ENCODE data around the gene GPR173.

GPR173 gene

DNA sequence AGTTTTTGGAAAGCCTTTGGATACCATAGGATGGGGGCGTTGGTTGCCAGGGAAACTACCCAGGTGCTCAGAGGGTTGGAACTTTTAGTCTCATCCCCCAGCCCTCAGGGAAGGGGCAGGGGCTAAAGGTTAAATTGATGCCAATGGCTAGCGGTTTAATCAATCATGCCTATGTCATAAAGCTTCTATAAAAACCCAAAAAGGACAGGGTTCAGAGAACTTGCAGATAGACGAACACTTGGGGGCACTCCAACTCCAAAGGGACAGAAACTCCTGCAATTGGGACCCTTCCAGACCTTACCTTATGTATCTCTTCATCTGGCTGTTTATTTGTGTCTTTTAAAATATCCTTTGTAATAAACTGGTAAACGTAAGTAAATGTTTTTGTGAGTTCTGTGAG is 30.0 kb upstream of the GPR173 start:
- H3K4me1 ChIP-seq (ENCODE audit: control insufficient read depth, insufficient read depth, low read length, poor library complexity, severe bottlenecking), result no peaks in the 10 kb centered on the region
- no peak overlapping the region for H3K27ac ChIP-seq (ENCODE audit: insufficient read depth, low read length, poor library complexity, severe bottlenecking)

DNA sequence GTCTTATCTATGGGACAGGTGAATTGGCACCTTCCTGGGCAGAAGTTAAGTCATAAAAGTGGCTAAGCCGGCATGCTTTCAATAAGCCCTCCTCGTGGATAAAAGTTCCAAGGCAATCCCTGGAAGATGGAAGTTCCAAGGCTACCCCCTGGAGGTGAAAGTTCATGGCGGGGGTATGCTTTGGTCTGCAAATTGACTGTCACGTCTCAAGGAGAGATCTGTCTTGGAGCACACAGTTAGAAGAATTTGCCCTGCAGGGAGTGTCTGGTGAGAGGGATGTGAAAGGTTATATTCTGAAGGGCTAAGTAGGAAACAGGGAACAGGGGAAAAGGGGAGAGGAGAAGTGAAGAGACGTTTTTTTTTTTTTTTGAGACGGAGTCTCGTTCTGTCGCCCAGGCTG is 26.2 kb upstream of the GPR173 start:
- DNase-seq, result no peak
- no peaks in the 10 kb centered on the region for H3K9me3 ChIP-seq (ENCODE audit: control insufficient read depth, low read length)
- no peaks in the 10 kb centered on the region for H3K4me1 ChIP-seq (ENCODE audit: control insufficient read depth, insufficient read depth, low read length, poor library complexity, severe bottlenecking)
- no peaks in the 10 kb centered on the region for H3K36me3 ChIP-seq (ENCODE audit: control insufficient read depth, insufficient read depth, low read length)
- no peak overlapping the region for H3K4me3 ChIP-seq (ENCODE audit: insufficient read depth, low read depth, low read length, poor library complexity, severe bottlenecking)
- no peak overlapping the region for H3K27ac ChIP-seq (ENCODE audit: insufficient read depth, low read length, poor library complexity, severe bottlenecking)
- peaks cover 3% of the 10 kb centered on the region for H3K27me3 ChIP-seq (replicated peaks; ENCODE audit: control insufficient read depth, insufficient read depth, low read length, poor library complexity, severe bottlenecking)

More for the DNA sequence above, 30.0 kb upstream of the GPR173 start:
- H3K4me3 ChIP-seq (ENCODE audit: insufficient read depth, low read depth, low read length, poor library complexity, severe bottlenecking), result no peak overlapping the region
- DNase-seq, result no peak
- no peaks in the 10 kb centered on the region for H3K9me3 ChIP-seq (ENCODE audit: control insufficient read depth, low read length)
- no peaks in the 10 kb centered on the region for H3K36me3 ChIP-seq (ENCODE audit: control insufficient read depth, insufficient read depth, low read length)
- H3K27me3 ChIP-seq (replicated peaks; ENCODE audit: control insufficient read depth, insufficient read depth, low read length, poor library complexity, severe bottlenecking), result peaks cover 3% of the 10 kb centered on the region

DNA sequence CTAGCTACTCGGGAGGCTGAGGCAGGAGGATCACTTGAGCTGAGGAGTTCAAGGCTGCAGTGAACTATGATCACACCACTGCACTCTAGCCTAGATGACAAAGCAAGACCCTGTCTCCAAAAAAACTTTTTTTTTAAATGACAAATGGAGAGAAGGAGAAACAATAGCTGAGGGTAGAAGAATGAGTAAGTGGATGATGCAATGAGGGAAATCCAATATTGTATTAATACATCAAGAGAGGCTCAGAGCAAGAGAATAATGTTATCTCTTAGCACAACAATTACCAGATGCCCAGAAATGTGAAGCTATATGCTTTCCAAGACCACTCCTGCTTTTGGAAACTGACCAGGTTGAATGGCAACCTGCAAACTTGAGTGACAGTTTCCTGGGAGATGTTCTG is 19.9 kb upstream of the GPR173 start:
- peaks cover 4% of the 10 kb centered on the region for H3K27me3 ChIP-seq (replicated peaks; ENCODE audit: control insufficient read depth, insufficient read depth, low read length, poor library complexity, severe bottlenecking)
- no peaks in the 10 kb centered on the region for H3K9me3 ChIP-seq (ENCODE audit: control insufficient read depth, low read length)
- no peak for DNase-seq
- H3K4me3 ChIP-seq (ENCODE audit: insufficient read depth, low read depth, low read length, poor library complexity, severe bottlenecking), result no peak overlapping the region
- no peak overlapping the region for H3K27ac ChIP-seq (ENCODE audit: insufficient read depth, low read length, poor library complexity, severe bottlenecking)
- H3K4me1 ChIP-seq (ENCODE audit: control insufficient read depth, insufficient read depth, low read length, poor library complexity, severe bottlenecking), result no peaks in the 10 kb centered on the region
- no peaks in the 10 kb centered on the region for H3K36me3 ChIP-seq (ENCODE audit: control insufficient read depth, insufficient read depth, low read length)

DNA sequence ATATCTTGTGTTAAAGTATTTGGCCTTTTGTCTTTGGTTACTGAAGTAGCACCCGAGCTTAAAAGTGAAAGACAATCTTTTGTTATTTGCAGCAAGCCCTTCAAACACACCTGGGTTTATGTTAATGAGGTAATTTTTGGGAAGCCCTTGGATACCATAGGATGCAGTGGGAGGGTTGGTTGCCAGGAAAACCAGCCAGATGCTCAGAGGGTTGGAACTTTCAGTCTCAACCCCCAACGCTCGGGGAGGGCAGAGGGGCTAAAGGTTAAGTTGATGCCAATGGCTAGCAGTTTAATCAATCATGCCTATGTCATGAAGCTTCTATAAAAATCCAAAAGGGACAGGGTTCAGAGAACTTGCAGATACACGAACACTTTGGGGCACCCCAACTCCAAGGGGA is 17.2 kb upstream of the GPR173 start:
- no peaks in the 10 kb centered on the region for H3K36me3 ChIP-seq (ENCODE audit: control insufficient read depth, insufficient read depth, low read length)
- H3K27ac ChIP-seq (ENCODE audit: insufficient read depth, low read length, poor library complexity, severe bottlenecking), result no peak overlapping the region
- peaks cover 4% of the 10 kb centered on the region for H3K27me3 ChIP-seq (replicated peaks; ENCODE audit: control insufficient read depth, insufficient read depth, low read length, poor library complexity, severe bottlenecking)
- no peaks in the 10 kb centered on the region for H3K4me1 ChIP-seq (ENCODE audit: control insufficient read depth, insufficient read depth, low read length, poor library complexity, severe bottlenecking)
- H3K4me3 ChIP-seq (ENCODE audit: insufficient read depth, low read depth, low read length, poor library complexity, severe bottlenecking), result no peak overlapping the region
- no peaks in the 10 kb centered on the region for H3K9me3 ChIP-seq (ENCODE audit: control insufficient read depth, low read length)
- DNase-seq, result no peak

DNA sequence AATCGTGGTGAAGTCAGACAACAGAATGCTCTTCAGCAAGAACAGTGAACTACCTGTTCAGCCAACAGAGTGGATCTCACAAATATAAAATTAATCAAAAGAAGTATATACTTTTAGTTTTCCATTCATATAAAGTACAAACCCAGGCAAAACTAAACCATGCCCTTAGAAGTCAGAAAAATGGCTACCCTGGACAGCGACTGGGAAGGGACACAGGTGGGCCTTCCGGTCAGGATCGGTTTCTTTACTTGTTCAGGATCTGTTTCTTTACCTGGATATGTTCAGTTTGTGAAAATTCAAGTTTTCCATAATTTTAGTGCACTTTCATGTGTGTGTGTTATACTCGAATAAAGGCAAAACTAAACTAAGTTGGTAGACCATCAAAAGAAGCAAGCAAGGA is 12.4 kb upstream of the GPR173 start:
- H3K4me1 ChIP-seq (ENCODE audit: control insufficient read depth, insufficient read depth, low read length, poor library complexity, severe bottlenecking), result no peaks in the 10 kb centered on the region
- H3K36me3 ChIP-seq (ENCODE audit: control insufficient read depth, insufficient read depth, low read length), result no peaks in the 10 kb centered on the region
- no peak overlapping the region for H3K27ac ChIP-seq (ENCODE audit: insufficient read depth, low read length, poor library complexity, severe bottlenecking)
- DNase-seq, result no peak
- no peak overlapping the region for H3K4me3 ChIP-seq (ENCODE audit: insufficient read depth, low read depth, low read length, poor library complexity, severe bottlenecking)
- no peaks in the 10 kb centered on the region for H3K9me3 ChIP-seq (ENCODE audit: control insufficient read depth, low read length)
- no peaks in the 10 kb centered on the region for H3K27me3 ChIP-seq (replicated peaks; ENCODE audit: control insufficient read depth, insufficient read depth, low read length, poor library complexity, severe bottlenecking)

DNA sequence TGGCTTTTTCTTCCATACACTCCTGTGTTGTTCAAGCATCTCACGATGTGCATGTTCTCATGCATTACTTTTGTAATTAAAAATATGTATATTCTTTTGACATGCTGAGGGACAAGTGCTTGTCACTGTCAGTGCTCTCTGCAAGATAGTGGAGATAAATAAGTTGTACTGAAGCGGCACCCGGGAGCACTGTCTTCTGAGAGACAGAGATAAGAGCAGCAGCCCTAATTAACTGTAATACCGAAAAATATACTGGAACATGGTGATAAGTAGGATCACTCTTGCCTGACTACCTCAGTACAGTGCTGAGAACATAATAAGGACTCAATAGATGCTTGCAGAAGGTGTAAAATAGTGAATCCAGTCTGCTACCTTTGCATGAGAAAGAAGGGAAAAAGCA is 9.4 kb upstream of the GPR173 start:
- H3K36me3 ChIP-seq (ENCODE audit: control insufficient read depth, insufficient read depth, low read length), result no peaks in the 10 kb centered on the region
- H3K4me1 ChIP-seq (ENCODE audit: control insufficient read depth, insufficient read depth, low read length, poor library complexity, severe bottlenecking), result no peaks in the 10 kb centered on the region
- H3K4me3 ChIP-seq (ENCODE audit: insufficient read depth, low read depth, low read length, poor library complexity, severe bottlenecking), result no peak overlapping the region
- no peaks in the 10 kb centered on the region for H3K27me3 ChIP-seq (replicated peaks; ENCODE audit: control insufficient read depth, insufficient read depth, low read length, poor library complexity, severe bottlenecking)
- no peak overlapping the region for H3K27ac ChIP-seq (ENCODE audit: insufficient read depth, low read length, poor library complexity, severe bottlenecking)
- no peak for DNase-seq
- no peaks in the 10 kb centered on the region for H3K9me3 ChIP-seq (ENCODE audit: control insufficient read depth, low read length)

DNA sequence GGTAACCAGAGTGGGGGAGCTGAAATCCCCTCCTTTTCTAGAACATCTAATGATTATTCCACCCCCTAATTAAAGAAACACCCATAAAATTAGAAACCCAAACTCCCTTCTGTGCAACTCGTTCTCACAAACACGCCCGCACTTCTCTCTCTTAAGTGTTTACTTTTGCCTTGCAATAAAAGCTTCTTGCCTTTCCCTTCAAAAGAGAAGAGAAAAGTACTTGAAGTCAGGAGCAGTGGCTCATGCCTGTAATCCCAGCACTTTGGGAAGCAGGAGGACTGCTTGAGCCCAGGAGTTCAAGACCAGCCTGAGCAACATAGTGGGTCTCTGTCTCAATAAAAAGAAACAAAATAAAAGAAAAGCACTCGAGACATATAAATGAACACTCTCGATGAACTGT is 3.6 kb upstream of the GPR173 start:
- Histone ChIP-seq H3K27ac (ENCODE audit: insufficient read depth, low read length, poor library complexity, severe bottlenecking) (no peak overlapping the region), H3K9me3 (ENCODE audit: control insufficient read depth, low read length) (no peaks in the 10 kb centered on the region), H3K36me3 (ENCODE audit: control insufficient read depth, insufficient read depth, low read length) (no peaks in the 10 kb centered on the region), H3K4me3 (ENCODE audit: insufficient read depth, low read depth, low read length, poor library complexity, severe bottlenecking) (no peak overlapping the region), H3K27me3 (replicated peaks; ENCODE audit: control insufficient read depth, insufficient read depth, low read length, poor library complexity, severe bottlenecking) (no peaks in the 10 kb centered on the region), H3K4me1 (ENCODE audit: control insufficient read depth, insufficient read depth, low read length, poor library complexity, severe bottlenecking) (no peaks in the 10 kb centered on the region)
- no peak for DNase-seq

DNA sequence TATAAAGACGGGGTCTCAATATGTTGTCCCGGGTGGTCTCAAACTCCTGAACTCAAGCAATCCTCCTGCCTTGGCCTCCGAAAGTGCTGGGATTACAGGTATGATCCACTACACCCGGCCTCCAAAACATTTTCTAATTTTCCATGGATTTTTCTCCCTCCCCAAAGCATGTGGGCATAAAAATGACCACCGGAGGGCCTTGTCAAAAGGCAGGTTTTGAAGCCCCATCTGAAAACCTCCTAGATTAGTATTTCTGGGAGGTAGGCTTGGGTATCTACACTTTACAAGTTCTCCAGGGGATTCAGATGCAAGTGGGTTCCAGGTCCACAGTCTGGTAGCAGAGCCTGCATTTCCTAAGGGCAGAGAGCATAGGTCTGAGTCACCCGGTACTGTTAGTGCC is 1.4 kb upstream of the GPR173 start:
- Histone ChIP-seq H3K27me3 (replicated peaks; ENCODE audit: control insufficient read depth, insufficient read depth, low read length, poor library complexity, severe bottlenecking) (no peaks in the 10 kb centered on the region), H3K4me1 (ENCODE audit: control insufficient read depth, insufficient read depth, low read length, poor library complexity, severe bottlenecking) (no peaks in the 10 kb centered on the region), H3K27ac (ENCODE audit: insufficient read depth, low read length, poor library complexity, severe bottlenecking) (no peak overlapping the region), H3K36me3 (ENCODE audit: control insufficient read depth, insufficient read depth, low read length) (no peaks in the 10 kb centered on the region), H3K9me3 (ENCODE audit: control insufficient read depth, low read length) (no peaks in the 10 kb centered on the region), H3K4me3 (ENCODE audit: insufficient read depth, low read depth, low read length, poor library complexity, severe bottlenecking) (no peak overlapping the region)
- DNase-seq, result no peak

DNA sequence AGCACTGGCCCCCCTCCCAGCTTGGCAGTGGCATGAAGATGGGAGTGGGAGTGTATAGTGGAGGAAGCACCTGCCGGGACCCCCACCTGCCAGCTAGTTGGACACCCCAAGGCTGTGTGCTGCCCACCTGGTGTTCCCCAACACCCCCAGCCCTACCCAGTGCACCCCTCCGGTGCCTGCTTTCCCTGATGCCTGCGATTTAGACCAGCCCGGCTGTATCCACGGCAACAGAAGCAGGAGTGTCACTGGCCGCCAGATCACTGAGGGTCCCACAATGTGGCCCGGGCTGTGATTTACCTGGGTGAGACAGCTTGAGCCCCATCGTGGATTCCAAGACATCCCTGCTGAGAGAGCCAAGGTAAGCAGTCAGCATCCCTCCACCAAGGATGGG is 533 bp downstream of the GPR173 start:
- Histone ChIP-seq H3K9me3 (ENCODE audit: control insufficient read depth, low read length) (no peaks in the 10 kb centered on the region), H3K4me1 (ENCODE audit: control insufficient read depth, insufficient read depth, low read length, poor library complexity, severe bottlenecking) (no peaks in the 10 kb centered on the region), H3K36me3 (ENCODE audit: control insufficient read depth, insufficient read depth, low read length) (no peaks in the 10 kb centered on the region), H3K27me3 (replicated peaks; ENCODE audit: control insufficient read depth, insufficient read depth, low read length, poor library complexity, severe bottlenecking) (no peaks in the 10 kb centered on the region), H3K27ac (ENCODE audit: insufficient read depth, low read length, poor library complexity, severe bottlenecking) (no peak overlapping the region), H3K4me3 (ENCODE audit: insufficient read depth, low read depth, low read length, poor library complexity, severe bottlenecking) (no peak overlapping the region)
- no peak for DNase-seq

DNA sequence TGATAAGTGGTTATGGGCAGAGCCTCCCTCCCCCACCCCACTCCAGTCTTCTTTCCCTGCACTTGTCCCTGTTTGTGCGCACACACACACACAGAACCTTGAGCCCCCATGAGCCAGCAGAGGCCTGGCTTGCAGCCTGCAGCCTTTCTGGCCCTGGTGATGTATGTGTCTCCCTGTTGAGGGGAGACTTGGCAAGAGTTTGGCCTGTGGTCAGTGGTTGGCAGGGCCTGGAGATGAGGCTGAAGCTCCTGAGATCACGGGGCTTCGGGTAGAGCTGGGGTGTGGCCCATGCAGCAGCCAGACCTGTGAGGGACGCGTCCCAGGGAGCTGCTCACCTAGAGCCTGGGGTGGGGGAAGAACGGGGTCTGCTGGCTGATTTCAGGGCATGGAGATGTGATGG is 2.3 kb downstream of the GPR173 start:
- no peak overlapping the region for H3K27ac ChIP-seq (ENCODE audit: insufficient read depth, low read length, poor library complexity, severe bottlenecking)
- no peak overlapping the region for H3K4me3 ChIP-seq (ENCODE audit: insufficient read depth, low read depth, low read length, poor library complexity, severe bottlenecking)
- no peaks in the 10 kb centered on the region for H3K4me1 ChIP-seq (ENCODE audit: control insufficient read depth, insufficient read depth, low read length, poor library complexity, severe bottlenecking)
- H3K27me3 ChIP-seq (replicated peaks; ENCODE audit: control insufficient read depth, insufficient read depth, low read length, poor library complexity, severe bottlenecking), result no peaks in the 10 kb centered on the region
- H3K9me3 ChIP-seq (ENCODE audit: control insufficient read depth, low read length), result no peaks in the 10 kb centered on the region
- no peaks in the 10 kb centered on the region for H3K36me3 ChIP-seq (ENCODE audit: control insufficient read depth, insufficient read depth, low read length)
- no peak for DNase-seq

DNA sequence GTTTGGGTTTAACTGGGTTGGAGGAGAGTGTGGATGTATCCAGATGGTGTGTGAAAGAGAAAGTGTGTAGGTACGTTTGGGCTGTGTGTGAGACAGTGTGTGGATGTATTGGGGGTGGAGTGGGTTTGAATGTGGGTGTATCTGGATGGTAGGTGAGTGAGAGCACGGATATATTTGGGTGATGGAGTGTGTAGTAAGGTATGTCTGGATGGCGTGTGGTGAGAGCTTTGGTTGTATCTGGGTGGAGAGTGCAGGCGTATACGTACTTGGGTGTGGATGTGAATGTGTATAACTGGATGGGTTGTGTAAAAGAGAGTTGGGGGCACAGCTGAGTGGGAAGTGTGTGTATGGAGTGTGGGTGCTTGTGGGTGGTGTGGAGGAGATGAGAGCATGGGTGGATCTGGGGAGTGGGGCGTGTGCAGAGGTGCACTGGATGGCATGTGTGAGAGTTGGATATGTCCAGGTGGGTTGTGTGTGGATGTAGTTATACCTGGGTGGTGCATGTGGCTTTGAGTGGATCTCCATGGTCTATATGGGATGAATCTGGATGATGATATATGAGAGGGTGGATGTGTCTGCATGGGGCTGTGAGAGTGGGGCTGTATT is 6.8 kb downstream of the GPR173 start:
- H3K36me3 ChIP-seq (ENCODE audit: control insufficient read depth, insufficient read depth, low read length), result no peaks in the 10 kb centered on the region
- H3K27me3 ChIP-seq (replicated peaks; ENCODE audit: control insufficient read depth, insufficient read depth, low read length, poor library complexity, severe bottlenecking), result no peaks in the 10 kb centered on the region
- no peak overlapping the region for H3K4me3 ChIP-seq (ENCODE audit: insufficient read depth, low read depth, low read length, poor library complexity, severe bottlenecking)
- H3K9me3 ChIP-seq (ENCODE audit: control insufficient read depth, low read length), result no peaks in the 10 kb centered on the region
- H3K27ac ChIP-seq (ENCODE audit: insufficient read depth, low read length, poor library complexity, severe bottlenecking), result no peak overlapping the region
- no peaks in the 10 kb centered on the region for H3K4me1 ChIP-seq (ENCODE audit: control insufficient read depth, insufficient read depth, low read length, poor library complexity, severe bottlenecking)
- DNase-seq, result no peak
